Left renal pelvis (tissue), 4 donors: Measurements from ENCODE around the gene RPN2. TPM values are rescaled to one million over a fixed set of nuclear protein-coding genes. Genes with fewer than 3 reads are reported as not detected.
A peak's percentile ranks its signal among the peaks of the same experiment; 100 is the strongest.

Experiments
- DNase-seq, 4 donors: peaks; one replicate each; pipeline ENCODE4 v3.0.0-alpha.2; 2013; ENCODE audit warnings: low read depth in 4 of 4, low spot score in 3 of 4
- polyA plus RNA-seq, 4 donors: library from polyadenylated mRNA; unstranded; fragments of 120-200 nt; gene quantifications; one replicate each; pipeline ENCODE4 v1.2.1, GENCODE V29; 2013; ENCODE audit not compliant: insufficient read length in 4 of 4

The RPN2 gene
- polyA plus RNA-seq, 4 donors = 223 to 331 (median 306) TPM

GRCh38 chr20:37209193-37209592 is 30.1 kb downstream of the RPN2 start:
- DNase-seq = no peak

- no peak for DNase-seq
These were observed 30.7 kb downstream of the RPN2 start for GRCh38 chr20:37209661-37210314.

- no peak for DNase-seq
These were observed 39.3 kb downstream of the RPN2 start for GRCh38 chr20:37218441-37218840.

DNA sequence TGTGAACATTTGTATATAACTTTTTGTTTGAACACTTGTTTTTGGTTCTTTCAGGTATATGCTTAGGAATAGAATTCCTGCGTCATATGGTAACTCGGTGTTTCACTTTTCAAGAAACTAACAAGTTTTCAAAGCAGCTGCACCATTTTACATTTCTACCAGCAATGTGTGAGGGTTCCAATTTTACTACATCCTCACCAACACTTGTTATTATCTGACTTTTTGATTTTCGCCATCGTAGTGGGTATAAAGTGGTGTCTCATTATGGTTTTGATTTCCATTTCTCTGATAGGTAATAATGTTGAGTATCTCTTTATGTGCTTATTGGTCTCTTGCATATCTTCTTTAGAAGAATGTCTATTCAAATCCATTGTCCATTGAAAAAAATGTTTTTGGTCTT is 39.8 kb downstream of the RPN2 start:
- no peak for DNase-seq

GRCh38 chr20:37219751-37220668 is 40.9 kb downstream of the RPN2 start:
- DNase-seq = no peak

DNA sequence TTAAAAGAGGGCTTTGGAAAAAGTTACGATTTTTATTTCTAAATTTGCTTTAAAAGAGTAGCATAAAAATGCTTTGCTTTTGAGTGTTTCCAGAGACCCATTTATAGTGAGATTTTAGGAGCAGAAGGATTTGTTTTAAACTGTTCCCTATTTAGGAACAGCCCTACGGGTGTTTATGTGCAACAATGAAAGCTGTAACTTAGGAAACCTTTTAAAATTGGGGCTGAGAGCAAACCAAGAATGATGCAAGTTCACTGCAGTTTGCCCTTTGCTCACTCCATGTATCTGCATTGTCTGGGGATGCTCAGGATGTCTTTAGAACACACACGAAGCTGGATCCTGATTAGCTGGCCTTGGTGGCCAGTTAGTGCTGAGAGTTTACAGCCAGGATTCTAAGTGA is 41.6 kb downstream of the RPN2 start:
- DNase-seq = no peak

- no peak for DNase-seq
These were observed 43.0 kb downstream of the RPN2 start for GRCh38 chr20:37222086-37222485.

DNA sequence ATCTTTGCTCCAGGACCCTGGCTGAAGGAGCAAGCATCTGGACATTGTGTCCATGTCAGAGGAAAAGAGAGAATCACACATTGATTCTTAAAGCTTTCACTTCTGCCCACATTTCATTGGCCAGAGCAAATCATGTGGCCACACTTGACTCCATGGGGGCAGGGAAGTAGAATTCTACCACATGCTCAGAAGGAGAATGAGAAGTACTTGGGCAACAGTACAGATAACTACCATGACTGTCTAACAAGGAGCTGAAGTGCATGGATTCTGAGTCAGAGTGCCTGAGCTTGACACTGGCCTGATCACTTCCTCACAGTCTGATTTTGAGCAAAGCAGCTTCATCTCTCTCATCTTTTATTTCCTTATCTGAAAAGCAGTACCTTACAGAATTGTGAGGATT is 43.9 kb downstream of the RPN2 start:
- DNase-seq = no peak

- DNase-seq = no peak
These were observed 46.0 kb downstream of the RPN2 start for GRCh38 chr20:37225146-37225545.

- no peak for DNase-seq
These were observed 47.8 kb downstream of the RPN2 start for GRCh38 chr20:37226889-37227288.

- DNase-seq = peak in 3 of 4 donors; percentile 10 to 40 (median 19)
These were observed 49.0 kb downstream of the RPN2 start for GRCh38 chr20:37228082-37228481.

DNA sequence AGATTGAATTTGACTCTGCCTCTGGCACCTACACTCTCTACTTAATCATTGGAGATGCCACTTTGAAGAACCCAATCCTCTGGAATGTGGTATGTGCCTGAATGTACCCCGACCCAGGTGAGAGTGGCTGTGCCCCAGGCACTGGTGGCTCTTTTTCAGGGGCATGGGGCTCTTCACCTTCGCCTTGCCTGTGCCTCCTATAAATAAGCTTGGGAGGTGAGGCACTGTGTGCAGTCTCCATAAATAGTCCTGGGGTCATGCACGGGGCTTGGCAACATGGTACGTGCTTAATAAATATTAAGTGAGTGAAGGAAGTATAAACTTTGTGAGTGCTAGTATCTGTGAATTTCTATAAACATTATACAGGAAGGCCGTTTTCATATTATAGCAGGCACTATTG is 49.5 kb downstream of the RPN2 start:
- no peak for DNase-seq

- no peak for DNase-seq
These were observed 50.2 kb downstream of the RPN2 start for GRCh38 chr20:37229357-37229756.

GRCh38 chr20:37230200-37230599 is 51.1 kb downstream of the RPN2 start:
- no peak for DNase-seq

- peak in 3 of 4 donors; percentile 12 to 35 (median 16) for DNase-seq
These were observed 53.0 kb downstream of the RPN2 start for GRCh38 chr20:37231947-37232630.

DNA sequence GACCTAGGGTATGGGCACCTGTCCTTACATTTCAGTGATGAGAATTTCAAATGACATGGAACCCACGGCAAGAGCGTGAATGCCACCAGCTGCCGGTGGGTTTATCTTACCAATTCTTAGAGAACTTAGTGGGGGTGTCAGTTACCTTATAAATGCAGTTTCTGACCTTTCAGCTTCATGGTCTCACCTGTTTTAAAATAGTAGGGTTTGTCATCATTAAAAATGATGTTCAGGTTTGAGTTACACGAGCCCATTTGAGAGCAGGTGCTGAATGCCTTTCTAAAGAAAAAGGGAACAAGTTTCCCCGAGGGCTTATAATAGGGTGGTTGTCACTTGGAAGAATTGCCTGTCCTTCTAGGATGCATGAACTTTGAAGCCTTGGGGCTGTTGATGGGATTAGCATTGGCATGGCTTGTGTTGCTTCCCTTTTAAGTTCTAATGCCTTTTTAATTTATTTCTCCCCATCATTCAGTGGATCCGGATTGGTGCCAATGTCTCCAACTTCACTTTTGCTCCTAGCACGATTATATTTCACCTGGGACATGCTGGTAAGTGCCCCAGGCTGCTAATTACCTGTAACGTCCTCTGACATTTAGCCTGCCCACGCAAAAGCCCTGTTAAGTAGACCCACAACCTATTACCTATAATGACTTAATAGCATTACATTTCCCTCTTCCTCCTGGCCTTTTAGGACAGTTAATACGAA is 54.6 kb downstream of the RPN2 start:
- DNase-seq = no peak

DNA sequence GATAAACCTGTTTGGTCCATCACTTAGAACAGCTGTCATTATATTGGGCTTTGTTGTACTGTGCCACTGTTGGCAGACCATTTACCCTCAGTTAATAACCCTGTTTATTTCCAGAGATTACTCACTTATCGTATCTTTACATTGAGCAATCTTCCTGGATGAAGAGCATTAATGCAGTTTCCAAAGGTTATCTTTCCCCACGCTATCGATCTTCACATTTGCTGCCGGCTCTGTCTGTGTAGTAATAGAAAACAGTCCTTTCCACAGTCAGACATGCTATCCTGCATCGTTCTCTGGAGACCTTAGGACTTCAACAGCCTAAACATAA is 55.1 kb downstream of the RPN2 start:
- DNase-seq = no peak

GRCh38 chr20:37235065-37235464 is 55.9 kb downstream of the RPN2 start:
- DNase-seq = no peak

DNA sequence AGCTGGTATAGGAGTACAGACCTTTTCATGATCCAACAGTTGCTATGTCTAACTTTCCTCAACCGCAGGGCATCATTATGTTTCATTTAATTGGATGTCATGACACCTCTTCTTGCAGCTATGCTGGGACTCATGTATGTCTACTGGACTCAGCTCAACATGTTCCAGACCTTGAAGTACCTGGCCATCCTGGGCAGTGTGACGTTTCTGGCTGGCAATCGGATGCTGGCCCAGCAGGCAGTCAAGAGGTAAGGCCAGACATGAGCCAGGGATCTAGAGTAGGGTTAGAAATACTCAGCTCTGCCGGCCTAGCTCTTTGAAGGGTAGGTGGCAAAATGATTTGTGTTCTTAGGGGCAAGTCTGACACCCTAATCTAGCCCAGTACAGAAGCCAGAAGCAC is 57.3 kb downstream of the RPN2 start:
- DNase-seq = no peak

DNA sequence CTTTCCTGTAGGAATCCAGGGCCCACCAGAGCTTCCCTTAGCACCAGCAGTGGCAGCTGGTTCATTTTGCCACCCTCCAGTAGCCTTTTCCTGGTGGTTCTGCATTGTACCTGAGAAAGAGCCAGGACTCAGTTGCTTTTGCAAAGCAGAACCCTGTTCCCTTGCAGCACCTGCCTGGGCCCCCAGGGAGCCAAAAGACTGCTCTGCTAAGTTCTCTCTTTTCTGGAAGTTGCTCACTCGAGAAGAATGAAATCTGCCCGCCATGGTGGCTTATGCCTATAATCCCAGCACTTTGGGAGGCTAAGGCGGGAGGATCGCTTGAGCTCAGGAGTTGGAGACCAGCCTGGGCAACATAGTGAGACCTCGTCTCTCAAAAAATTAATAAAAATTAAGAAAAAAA is 58.5 kb downstream of the RPN2 start:
- no peak for DNase-seq

DNA sequence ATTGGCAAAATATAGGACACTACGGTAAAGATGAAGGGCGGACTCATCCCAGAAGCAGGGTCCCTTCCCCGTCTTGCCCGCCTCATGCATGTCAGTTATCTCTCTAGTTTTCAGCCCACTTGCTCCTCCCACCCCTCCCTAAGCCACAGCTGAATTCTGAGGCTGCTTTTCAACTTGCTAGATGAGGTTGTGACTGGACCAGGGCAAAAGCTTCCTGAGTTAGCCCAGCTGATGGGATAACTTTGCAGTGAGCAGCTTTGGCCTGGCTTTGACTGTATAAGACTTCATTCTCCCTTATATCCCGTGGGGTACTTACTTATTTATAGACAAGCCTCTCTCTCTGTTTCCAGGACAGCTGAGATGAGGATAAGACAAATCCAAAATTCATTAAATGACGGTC is 59.3 kb downstream of the RPN2 start:
- DNase-seq = no peak
